Astrocyte (in vitro differentiated cells and primary cell): ENCODE results near the gene CHCHD6. TPM values are rescaled to one million over a fixed set of nuclear protein-coding genes. Genes with fewer than 3 reads are reported as not detected.

Source experiments
- DNase-seq: peaks from one replicate; pipeline ENCODE4 v3.0.0-alpha.2; 2010; ENCODE audit warnings: low read depth
- FAIRE-seq: peaks from 2 replicates; lab custom pipeline; 2011; peaks lifted over from hg19 to GRCh38; lab: Jason Lieb, UNC
- H2AFZ ChIP-seq: 2 replicates; pipeline ENCODE4 v1.6.0; 2012; ENCODE audit warnings: low read depth, low read length, inconsistent platforms
- H3K27ac ChIP-seq: 2 replicates; pipeline ENCODE4 v1.5.1; 2011; ENCODE audit warnings: low read depth, low read length, inconsistent platforms
- H3K27me3 ChIP-seq: 2 replicates; pipeline ENCODE4 v1.6.0; 2011; ENCODE audit warnings: low read length, inconsistent platforms; ENCODE audit not compliant: insufficient read depth
- H3K36me3 ChIP-seq: 2 replicates; pipeline ENCODE4 v1.5.1; 2011; ENCODE audit warnings: low read length, inconsistent platforms; ENCODE audit not compliant: insufficient read depth
- H3K4me1 ChIP-seq: 2 replicates; pipeline ENCODE4 v1.5.1; 2011; ENCODE audit warnings: low read length, inconsistent platforms; ENCODE audit not compliant: insufficient read depth
- H3K4me2 ChIP-seq: 2 replicates; pipeline ENCODE4 v1.6.0; 2012; ENCODE audit warnings: low read length, inconsistent platforms
- H3K4me3 ChIP-seq: 2 replicates; pipeline ENCODE4 v1.5.1; 2011; ENCODE audit warnings: low read depth, mild to moderate bottlenecking, low read length, inconsistent platforms; ENCODE audit not compliant: insufficient read depth
- H3K79me2 ChIP-seq: 2 replicates; pipeline ENCODE4 v1.6.0; 2012; ENCODE audit warnings: mild to moderate bottlenecking, low read length, inconsistent platforms; ENCODE audit not compliant: insufficient read depth
- H3K9ac ChIP-seq: 2 replicates; pipeline ENCODE4 v1.6.0; 2012; ENCODE audit warnings: mild to moderate bottlenecking, low read length, inconsistent platforms
- H3K9me3 ChIP-seq: 2 replicates; pipeline ENCODE4 v1.5.1; 2012; ENCODE audit warnings: low read depth, mild to moderate bottlenecking, low read length, inconsistent platforms; ENCODE audit not compliant: insufficient read depth
- H4K20me1 ChIP-seq: 2 replicates; pipeline ENCODE4 v1.6.0; 2012; ENCODE audit warnings: low read length, inconsistent platforms; ENCODE audit not compliant: insufficient read depth
- H3K27ac Mint-ChIP-seq: one replicate; pipeline ENCODE4 v1.8.0; 2021; ENCODE audit warnings: mild to moderate bottlenecking, mixed read lengths; ENCODE audit not compliant: unreplicated experiment
- H3K27me3 Mint-ChIP-seq: one replicate; pipeline ENCODE4 v1.8.0; 2021; ENCODE audit warnings: low read depth, mixed read lengths; ENCODE audit not compliant: unreplicated experiment
- H3K36me3 Mint-ChIP-seq: one replicate; pipeline ENCODE4 v1.8.0; 2021; ENCODE audit warnings: low read depth, mixed read lengths; ENCODE audit not compliant: unreplicated experiment
- H3K4me1 Mint-ChIP-seq: one replicate; pipeline ENCODE4 v1.8.0; 2021; ENCODE audit warnings: low read depth, mixed read lengths; ENCODE audit not compliant: unreplicated experiment
- H3K4me3 Mint-ChIP-seq: one replicate; pipeline ENCODE4 v1.8.0; 2021; ENCODE audit warnings: mild to moderate bottlenecking, moderate library complexity, mixed read lengths; ENCODE audit not compliant: unreplicated experiment
- H3K9me3 Mint-ChIP-seq: one replicate; pipeline ENCODE4 v1.8.0; 2021; ENCODE audit warnings: mild to moderate bottlenecking, mixed read lengths; ENCODE audit not compliant: unreplicated experiment
- EZH2 ChIP-seq: IDR thresholded peaks from 2 replicates; pipeline ENCODE4 v1.6.1; 2012; ENCODE audit warnings: mild to moderate bottlenecking, low read length, inconsistent platforms; ENCODE audit not compliant: insufficient read depth
- total RNA-seq: library from RNA; stranded (reverse); gene quantifications from 2 replicates; pipeline ENCODE4 v1.2.1, GENCODE V29; 2021
- TF ChIP-seq, protein P1 (sequence below): IDR thresholded peaks from 2 replicates; pipeline ENCODE4 v1.5.1; 2011; ENCODE audit warnings: low read depth, mild to moderate bottlenecking, inconsistent platforms, low read length, moderate library complexity; ENCODE audit not compliant: insufficient read depth

CHCHD6 gene
- total RNA-seq, 1 donor from 2014 or later: 21.1 TPM

DNA sequence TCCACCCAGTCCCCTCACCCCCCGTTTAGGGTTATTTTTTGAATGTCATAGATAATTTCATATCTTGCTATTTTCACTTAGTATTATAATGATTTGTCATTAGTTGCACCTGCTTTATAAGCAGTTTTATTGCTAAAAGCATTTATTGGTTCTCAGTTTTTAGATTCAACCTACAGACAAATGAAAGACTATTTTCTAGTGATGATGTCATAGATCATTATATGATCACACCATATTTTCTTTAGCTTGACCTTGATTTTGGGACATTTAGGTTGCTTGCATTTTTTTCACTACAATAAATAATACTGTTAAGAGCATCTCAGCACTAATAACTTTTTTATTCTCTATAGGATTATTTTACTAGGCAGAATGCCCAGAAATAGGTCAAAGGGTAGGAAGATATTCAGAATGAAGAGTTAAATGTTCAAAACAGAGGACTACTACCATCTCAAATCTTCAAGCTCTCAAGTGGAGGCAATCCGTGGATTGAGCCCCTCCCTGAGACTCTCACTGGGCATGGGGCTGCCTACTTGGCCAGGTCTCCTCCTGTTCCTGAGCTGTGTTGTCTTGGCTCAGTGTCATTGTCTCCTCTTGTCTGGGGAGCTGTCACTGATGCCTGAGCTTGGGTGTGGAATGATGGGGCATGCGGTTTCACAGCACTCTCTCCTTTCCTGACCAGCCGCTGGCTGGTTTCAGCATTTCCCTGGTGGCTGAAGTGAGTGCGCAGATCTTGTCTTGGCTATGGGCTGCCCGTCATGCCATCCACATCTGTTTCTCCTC, 28.4 kb downstream of the CHCHD6 start:
- DNase-seq: no peak
- no peaks in the 10 kb centered on the region for H3K36me3 ChIP-seq
- peaks cover 5% of the 10 kb centered on the region for H3K4me1 Mint-ChIP-seq
- TF ChIP-seq, protein P1, sequence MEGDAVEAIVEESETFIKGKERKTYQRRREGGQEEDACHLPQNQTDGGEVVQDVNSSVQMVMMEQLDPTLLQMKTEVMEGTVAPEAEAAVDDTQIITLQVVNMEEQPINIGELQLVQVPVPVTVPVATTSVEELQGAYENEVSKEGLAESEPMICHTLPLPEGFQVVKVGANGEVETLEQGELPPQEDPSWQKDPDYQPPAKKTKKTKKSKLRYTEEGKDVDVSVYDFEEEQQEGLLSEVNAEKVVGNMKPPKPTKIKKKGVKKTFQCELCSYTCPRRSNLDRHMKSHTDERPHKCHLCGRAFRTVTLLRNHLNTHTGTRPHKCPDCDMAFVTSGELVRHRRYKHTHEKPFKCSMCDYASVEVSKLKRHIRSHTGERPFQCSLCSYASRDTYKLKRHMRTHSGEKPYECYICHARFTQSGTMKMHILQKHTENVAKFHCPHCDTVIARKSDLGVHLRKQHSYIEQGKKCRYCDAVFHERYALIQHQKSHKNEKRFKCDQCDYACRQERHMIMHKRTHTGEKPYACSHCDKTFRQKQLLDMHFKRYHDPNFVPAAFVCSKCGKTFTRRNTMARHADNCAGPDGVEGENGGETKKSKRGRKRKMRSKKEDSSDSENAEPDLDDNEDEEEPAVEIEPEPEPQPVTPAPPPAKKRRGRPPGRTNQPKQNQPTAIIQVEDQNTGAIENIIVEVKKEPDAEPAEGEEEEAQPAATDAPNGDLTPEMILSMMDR: no peak
- no peak for TF ChIP-seq EZH2
- H2AFZ ChIP-seq: no peak overlapping the region
- H4K20me1 ChIP-seq: no peaks in the 10 kb centered on the region
- no peak overlapping the region for H3K9ac ChIP-seq
- H3K27me3 ChIP-seq: no peaks in the 10 kb centered on the region
- no peak for FAIRE-seq
- H3K4me3 ChIP-seq: no peak overlapping the region
- H3K9me3 Mint-ChIP-seq: peaks cover 2% of the 10 kb centered on the region
- H3K27ac ChIP-seq: no peak overlapping the region
- H3K4me2 ChIP-seq: no peak overlapping the region
- H3K9me3 ChIP-seq: no peaks in the 10 kb centered on the region
- H3K4me1 ChIP-seq: no peaks in the 10 kb centered on the region
- H3K36me3 Mint-ChIP-seq: peaks cover 20% of the 10 kb centered on the region
- no peak overlapping the region for H3K27ac Mint-ChIP-seq
- no peak overlapping the region for H3K4me3 Mint-ChIP-seq
- no peaks in the 10 kb centered on the region for H3K27me3 Mint-ChIP-seq
- no peaks in the 10 kb centered on the region for H3K79me2 ChIP-seq

DNA sequence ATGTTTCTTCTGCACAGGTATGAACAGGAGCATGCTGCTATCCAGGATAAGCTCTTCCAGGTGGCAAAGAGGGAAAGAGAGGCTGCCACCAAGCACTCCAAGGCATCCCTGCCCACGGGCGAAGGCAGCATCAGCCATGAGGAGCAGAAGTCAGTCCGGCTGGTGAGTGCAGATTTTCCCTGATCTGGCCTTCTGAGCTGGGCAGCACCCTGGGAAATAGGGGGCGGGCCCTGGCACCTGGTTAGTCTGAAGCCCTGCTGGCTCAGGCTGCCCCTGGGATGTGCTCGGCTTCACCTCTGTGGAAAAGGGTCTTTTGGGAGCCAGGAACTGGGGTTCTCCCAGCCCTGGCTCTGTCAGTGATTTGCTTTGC, 29.0 kb downstream of the CHCHD6 start:
- Histone ChIP-seq H2AFZ (no peak overlapping the region), H4K20me1 (no peaks in the 10 kb centered on the region), H3K9ac (no peak overlapping the region), H3K36me3 (no peaks in the 10 kb centered on the region), H3K4me3 (no peak overlapping the region), H3K27me3 (no peaks in the 10 kb centered on the region), H3K4me1 (no peaks in the 10 kb centered on the region), H3K9me3 (no peaks in the 10 kb centered on the region), H3K27ac (no peak overlapping the region), H3K4me2 (no peak overlapping the region), H3K79me2 (no peaks in the 10 kb centered on the region)
- Mint-ChIP-seq H3K4me1 (peaks cover 5% of the 10 kb centered on the region), H3K27me3 (no peaks in the 10 kb centered on the region), H3K4me3 (no peak overlapping the region), H3K27ac (no peak overlapping the region), H3K36me3 (peaks cover 22% of the 10 kb centered on the region), H3K9me3 (peaks cover 5% of the 10 kb centered on the region)
- no peak for TF ChIP-seq EZH2
- TF ChIP-seq, protein P1: no peak
- DNase-seq (no peak), FAIRE-seq (no peak)

DNA sequence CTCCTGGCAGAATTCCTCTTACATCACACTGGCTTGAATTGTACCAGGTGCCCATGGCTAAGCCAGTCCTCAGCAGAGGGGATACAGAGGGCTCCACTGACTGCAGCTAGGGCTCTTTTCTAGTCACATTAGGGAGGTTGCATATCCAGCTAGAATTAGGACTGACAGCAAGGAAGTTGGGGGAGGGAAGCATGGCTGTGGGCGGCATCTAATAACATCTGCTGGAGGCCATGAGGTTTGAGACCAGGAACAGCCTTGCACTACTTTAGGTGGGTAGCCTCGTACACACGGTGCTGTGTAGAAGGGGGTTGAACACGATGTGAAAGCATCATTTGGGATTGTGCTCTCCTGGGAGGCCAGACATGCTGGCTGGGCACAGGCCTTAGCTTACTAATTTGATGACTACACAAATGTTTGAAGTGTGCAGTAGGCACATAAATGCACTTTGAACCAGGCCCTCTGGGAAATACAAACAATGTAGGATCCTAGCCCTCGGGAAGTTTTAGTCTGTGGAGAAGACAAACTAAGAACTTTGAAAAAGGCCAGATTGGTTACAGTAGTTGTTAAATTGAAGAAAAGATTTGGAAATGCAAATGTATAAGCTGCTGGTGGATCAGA, 30.2 kb downstream of the CHCHD6 start:
- Mint-ChIP-seq H3K27me3 (no peaks in the 10 kb centered on the region), H3K27ac (no peak overlapping the region), H3K4me3 (no peak overlapping the region), H3K36me3 (peaks cover 30% of the 10 kb centered on the region), H3K4me1 (peaks cover 5% of the 10 kb centered on the region), H3K9me3 (peaks cover 5% of the 10 kb centered on the region)
- Histone ChIP-seq H3K9ac (no peak overlapping the region), H3K79me2 (no peaks in the 10 kb centered on the region), H3K4me3 (no peak overlapping the region), H3K27me3 (no peaks in the 10 kb centered on the region), H3K4me2 (no peak overlapping the region), H4K20me1 (no peaks in the 10 kb centered on the region), H3K4me1 (no peaks in the 10 kb centered on the region), H3K36me3 (no peaks in the 10 kb centered on the region), H3K27ac (no peak overlapping the region), H3K9me3 (no peaks in the 10 kb centered on the region), H2AFZ (no peak overlapping the region)
- FAIRE-seq (no peak), DNase-seq (no peak)
- TF ChIP-seq, protein P1: no peak
- TF ChIP-seq EZH2: no peak
